ENCODE measurements around the gene MORC2.

Gene MORC2

DNA sequence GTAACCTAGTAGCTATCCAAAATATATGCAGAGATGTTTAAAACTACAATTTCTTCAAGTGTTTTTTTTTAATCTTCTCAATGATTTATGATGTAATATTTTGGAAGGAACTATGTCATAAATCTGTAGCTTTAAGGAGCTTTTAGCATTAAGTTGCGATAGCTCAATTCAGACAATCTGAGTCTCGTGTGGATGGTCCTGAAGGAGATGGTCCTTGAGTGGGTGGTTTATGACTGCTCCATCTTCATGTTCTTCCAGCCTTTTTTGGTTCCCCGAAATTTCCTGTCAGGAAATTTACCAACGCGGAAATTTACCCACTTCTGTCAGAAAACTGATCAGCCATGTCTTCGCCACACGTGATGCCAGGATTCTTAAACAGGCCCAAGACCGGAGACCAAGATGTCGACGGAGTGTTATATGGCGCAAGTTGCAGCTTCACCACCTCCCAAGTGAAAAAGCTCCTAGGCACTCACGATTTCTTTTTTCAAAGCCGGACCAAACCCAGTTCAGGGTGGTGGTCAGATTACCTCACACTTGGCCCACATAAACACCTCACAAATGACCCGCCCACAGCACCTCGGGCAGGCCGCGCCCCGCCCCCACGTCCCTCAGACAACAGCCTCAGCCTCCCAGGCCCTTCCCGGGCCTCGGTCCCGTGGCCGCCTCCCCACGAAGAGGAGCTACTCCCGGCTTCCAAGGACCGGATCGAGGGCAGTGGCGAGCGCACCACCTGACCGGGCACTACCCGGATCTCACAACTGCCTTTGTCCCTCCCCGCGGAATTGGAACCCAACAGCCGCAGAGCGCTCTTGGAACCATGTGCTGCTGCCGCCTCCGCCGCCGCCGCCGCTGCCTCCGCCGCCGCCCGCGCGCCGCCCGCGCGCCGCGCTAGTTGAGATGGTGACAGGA, at the start of gene MORC2:
TSS of gene MORC2 (minus strand) at position 760 of the 909 bp plus-strand sequence. CDS start 885 bp downstream, outside the sequence.
- no peak for DNase-seq

GRCh38 chr22:31005535-31005934, 37.0 kb upstream of the MORC2 start:
- no peak for DNase-seq

DNA sequence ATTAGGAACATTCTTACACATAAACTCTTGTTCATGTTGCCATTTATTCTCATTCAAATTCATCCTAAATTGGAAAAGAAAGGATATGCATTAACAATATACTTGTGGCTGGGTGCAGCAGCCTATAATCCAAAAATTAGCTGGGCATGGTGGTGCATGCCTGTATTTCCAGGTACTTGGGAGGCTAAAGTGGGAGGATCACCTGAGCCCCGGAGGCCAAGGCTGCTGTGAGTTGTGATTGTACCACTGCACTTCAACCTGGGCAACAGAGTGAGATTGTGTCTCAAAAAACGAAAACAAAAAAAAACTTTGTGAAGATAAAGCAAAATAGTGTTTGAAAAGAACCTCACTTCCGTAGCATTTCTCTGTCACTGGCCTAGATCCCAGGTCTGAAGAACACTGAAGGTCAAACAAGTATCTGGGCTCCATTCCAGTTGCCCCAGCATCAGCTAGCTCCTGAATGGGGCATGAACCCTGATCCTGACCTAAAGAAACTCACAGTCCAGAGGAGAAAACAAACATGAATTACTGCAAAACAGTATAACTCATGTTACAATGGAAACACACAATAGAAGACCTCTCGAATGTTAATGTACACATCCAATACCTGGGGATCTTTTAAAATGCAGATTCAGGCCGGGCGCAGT, 32.7 kb upstream of the MORC2 start:
- no peak for DNase-seq

- DNase-seq = no peak
Observed at GRCh38 chr22:30998329-30998728, 29.8 kb upstream of the MORC2 start.

GRCh38 chr22:30996462-30996861, 27.9 kb upstream of the MORC2 start:
- DNase-seq = no peak

GRCh38 chr22:30994960-30995359, 26.4 kb upstream of the MORC2 start:
- DNase-seq = no peak

GRCh38 chr22:30992565-30992964, 24.0 kb upstream of the MORC2 start:
- DNase-seq = no peak

- no peak for DNase-seq
Observed at GRCh38 chr22:30990690-30991089, 22.1 kb upstream of the MORC2 start.

- no peak for DNase-seq
Observed at GRCh38 chr22:30989474-30989873, 20.9 kb upstream of the MORC2 start.

DNA sequence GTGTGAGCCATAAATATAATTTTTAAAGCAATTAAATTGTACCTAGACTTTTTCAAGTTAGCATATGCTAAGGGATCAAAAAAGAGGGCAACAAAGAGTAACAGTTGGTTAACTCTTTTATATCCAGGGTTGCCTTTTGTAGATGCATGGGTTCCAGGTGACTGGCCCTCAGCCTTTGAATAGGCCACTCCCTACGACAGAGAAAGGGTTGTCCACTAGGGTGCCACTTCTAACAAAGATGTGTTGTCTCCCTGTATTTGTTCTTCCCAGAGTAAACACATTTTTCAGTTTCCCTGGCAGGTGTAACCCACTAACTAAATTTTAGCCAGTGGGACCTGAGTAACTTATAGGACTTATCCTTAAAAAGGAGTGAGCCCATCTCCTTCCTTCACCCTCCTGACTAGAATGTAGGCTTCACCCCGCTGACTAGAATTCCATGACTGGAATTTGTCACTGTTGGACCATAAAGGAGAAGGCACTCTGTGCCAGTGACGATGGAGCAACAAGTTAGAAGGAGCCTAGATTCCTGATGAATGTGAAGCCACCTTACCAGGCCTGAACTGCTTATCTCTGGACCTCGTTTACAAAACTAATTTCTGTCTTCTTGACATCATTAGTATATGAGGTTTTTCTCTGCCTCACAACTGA, 17.1 kb upstream of the MORC2 start:
- no peak for DNase-seq

DNA sequence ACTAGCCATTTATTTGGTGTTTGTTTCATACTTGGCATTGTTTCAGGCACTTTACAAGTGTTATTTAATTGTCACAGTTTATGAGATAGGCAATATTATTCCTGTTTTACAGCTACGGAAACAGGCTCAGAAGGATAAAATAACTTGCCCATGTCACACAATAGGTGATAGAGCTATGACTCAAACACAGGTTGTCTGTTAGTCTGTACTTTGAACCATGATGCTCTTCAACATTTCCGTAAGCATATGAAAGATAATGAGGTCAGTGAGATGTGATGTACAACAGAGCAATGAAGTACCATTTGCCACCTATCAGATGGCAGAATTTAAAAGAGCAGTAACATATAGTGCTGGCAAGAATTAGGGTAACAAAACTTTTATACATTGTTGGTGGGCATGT, 15.7 kb upstream of the MORC2 start:
- DNase-seq = no peak

DNA sequence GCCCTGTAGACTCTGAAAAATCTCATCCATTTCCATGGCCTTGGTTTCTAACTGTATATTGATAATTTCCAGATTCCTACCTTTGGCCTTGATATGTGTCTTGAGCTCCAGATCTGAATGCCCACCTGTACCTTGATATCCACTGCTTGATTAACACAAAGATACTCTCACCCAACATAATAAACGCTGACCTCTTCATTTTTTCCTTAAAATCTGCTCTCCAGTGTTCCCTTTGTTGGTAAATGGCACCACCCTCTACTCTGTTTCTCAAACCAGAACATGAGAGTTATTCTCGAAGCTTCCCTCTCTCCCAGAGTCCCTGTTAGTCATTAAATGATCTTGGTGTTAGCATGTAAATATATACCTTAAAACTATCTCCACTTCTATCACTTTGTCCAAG, 13.9 kb upstream of the MORC2 start:
- no peak for DNase-seq

- DNase-seq = no peak
Observed at GRCh38 chr22:30979932-30980331, 11.4 kb upstream of the MORC2 start.

DNA sequence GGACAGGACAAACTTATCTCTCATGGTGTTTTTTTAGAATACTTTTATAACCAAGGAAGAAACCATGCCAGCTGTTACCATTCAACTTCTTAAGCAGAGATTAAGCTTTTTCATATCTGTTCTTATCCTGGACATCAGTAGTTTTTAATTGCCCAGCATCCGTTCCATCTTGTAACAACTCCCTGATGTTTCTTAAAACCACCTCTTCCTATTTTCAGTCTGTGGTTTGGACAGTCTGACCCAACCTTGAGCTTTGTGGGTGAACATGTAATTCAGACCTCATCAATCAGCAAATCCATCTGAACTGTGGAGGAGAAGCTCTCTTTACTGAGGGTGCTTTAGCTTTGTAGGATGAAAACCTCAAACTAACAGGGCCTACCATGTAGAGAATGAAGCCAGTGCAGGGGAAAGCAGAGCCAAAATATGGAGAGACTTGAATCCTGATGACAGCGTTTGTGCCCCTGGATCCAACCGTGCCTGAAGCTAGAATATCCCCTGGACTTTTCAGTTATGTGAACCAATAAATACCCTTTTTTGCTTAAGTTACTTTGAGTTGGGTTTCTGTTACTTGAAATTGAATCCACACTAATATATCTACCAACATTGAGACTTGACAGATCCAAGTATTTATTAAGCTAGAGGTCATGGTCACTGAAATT, 9.9 kb upstream of the MORC2 start:
- DNase-seq = no peak

GRCh38 chr22:30970356-30970746, 1.8 kb upstream of the MORC2 start:
- DNase-seq = no peak

DNA sequence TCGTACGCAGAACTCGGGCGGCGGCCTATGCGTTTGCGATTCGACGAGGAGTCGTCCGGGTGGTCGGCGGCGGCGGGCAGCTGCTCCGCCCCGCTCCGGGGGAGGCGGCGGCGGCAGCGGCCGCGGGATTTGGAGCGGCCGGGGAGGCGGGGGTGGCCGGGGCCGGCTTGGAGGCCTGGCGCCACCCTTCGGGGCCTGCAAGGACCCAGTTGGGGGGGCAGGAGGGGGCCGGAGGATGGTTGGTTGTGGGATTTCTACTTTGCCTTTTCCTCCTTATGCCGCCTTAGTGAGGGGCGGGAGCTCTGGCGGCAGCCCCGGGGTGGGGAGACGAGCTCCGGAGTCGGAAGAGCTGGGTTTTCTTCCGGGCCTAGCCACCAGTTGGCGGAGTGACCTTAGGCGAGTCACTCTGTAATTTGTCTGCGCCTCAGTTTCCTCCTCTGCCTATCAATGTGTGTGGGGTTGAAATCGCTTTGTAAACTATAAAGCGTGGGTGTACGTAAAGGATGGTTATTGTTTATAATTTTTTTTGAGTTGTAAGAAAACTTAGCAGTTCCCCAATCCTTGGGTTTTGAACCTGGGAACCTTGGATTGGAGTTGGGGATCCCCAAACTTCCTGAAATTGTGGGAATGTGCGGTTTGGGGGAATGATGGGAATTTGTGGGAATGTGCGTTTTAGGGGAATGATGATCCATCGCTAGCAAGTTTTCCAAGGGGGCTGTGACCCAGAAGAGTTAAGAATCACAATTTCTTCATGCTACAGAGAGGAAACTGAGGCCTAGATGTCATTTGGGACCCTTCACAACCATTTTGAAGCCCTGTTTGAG, 1.2 kb upstream of the MORC2 start:
- DNase-seq = peak; percentile 43

- DNase-seq = peak; percentile 98
Observed at GRCh38 chr22:30968924-30969531, 454 bp upstream of the MORC2 start, which contains the start of gene TUG1. Gene TUG1 (plus strand): TSS chr22:30969265.

- DNase-seq = no peak
Observed at GRCh38 chr22:30964858-30965257, 3.7 kb downstream of the MORC2 start.

DNA sequence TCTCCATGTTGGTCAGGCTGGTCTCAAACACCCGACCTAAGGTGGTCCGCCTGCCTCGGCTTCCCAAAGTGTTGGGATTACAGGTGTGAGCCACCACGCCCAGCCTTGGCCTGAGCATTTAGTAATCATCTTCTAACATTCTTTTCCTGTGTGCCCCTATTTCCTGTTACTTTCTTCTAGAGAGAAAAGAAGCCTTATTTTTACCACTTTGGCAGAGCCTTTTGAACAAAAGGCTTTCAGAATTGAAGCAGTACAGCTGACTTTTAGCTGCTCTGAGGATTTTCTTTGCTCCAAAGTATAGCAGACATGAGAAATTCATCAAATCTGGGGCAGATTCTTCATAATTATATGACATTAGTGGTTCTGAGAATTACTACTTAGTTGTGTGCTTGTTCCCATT, 13.4 kb downstream of the MORC2 start:
- DNase-seq = no peak

GRCh38 chr22:30953206-30953605, 15.4 kb downstream of the MORC2 start:
- no peak for DNase-seq

DNA sequence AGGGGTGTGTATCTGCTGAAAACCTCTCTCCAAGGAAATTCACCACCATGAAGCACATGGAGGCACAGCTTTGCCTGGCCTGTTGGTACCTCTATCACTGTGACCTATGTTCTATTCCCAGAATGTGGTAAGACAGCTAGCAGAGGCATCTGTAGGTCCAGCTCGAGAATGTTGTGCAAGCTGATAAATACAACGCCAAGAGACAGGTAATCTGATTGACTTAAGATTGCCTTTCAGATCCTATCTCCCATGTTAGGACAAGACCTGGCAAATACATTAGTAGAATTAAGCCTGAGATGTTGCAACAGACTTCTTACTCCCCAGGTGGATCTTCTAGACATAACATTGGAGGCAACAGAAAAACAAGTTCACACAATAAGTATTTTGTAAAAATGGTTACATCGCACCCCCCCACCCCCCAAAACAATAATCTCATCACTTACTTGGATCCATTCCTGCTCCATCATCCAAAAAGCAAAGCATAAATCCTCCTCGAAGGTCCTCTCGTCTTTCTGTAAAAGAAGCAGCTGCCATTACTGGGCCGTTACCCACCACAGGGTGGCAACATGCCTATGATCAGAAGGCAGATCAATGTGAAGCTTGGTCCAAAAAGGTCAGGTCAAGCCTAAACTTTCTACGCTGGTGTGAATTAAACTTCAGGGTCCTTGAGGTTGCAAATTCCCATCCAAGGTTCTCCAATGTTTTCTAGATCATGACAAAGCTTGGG, 18.5 kb downstream of the MORC2 start:
- DNase-seq = no peak

Data from stimulated activated naive CD4-positive, alpha-beta T cell treated with Interleukin-2 at 50 U/mL for 16 hours (primary cell).